PFSK-1 (cell line): ENCODE results near the gene NCOR2.

Experiments used
- FOXP2 ChIP-seq: optimal IDR thresholded peaks from 2 replicates; pipeline ENCODE3; 2011; ENCODE audit warnings: borderline replicate concordance, control low read depth, inconsistent platforms; ENCODE audit not compliant: insufficient read depth; ENCODE audit errors: extremely low read length, extremely low read depth
- POLR2AphosphoS5 ChIP-seq: IDR thresholded peaks from 2 replicates; pipeline ENCODE4 v1.6.1; 2012; ENCODE audit warnings: low read depth, mild to moderate bottlenecking, control low read depth, low read length, moderate library complexity
- REST ChIP-seq, 2 experiments: IDR thresholded peaks; 2 replicates each; pipeline versions ENCODE4 v1.6.1 to v1.8.0; 2011 to 2012; ENCODE audit warnings: low read depth in 2 of 2, low read length in 2 of 2, control low read depth in 1 of 2, inconsistent platforms in 1 of 2, mild to moderate bottlenecking in 1 of 2, moderate library complexity in 1 of 2; ENCODE audit not compliant: insufficient read depth in 1 of 2
- SIN3A ChIP-seq: IDR thresholded peaks from 2 replicates; pipeline ENCODE4 v1.6.1; 2012; ENCODE audit warnings: mild to moderate bottlenecking, low read length, moderate library complexity, borderline replicate concordance; ENCODE audit not compliant: insufficient read depth
- TAF1 ChIP-seq: IDR thresholded peaks from 2 replicates; pipeline ENCODE4 v1.6.1; 2012; ENCODE audit warnings: low read length, control low read depth, borderline replicate concordance; ENCODE audit not compliant: insufficient read depth

GRCh38 chr12:124559182-124560017, 8.0 kb downstream of the NCOR2 start:
- TF ChIP-seq POLR2AphosphoS5 (no peak), REST (IDR thresholded peaks at IDR 0.05; ENCODE audit: insufficient read depth in 1 of 2, low read depth in 2 of 2, low read length in 2 of 2) (no peak), TAF1 (no peak), SIN3A (no peak), FOXP2 (no peak)
